Liver (tissue), 3 donors: ENCODE data around the gene HCAR2.
"Not testable (repeated sequence)": the region's sequence is repeated elsewhere in the genome, so short reads cannot be mapped to it uniquely, and the experiment has no call there.

Source experiments
- CTCF ChIP-seq: fragments of 150-350 bp; IDR thresholded peaks from 2 replicates; pipeline ENCODE4 v1.5.1; 2017; ENCODE audit warnings: improper control_type of control experiment, low read depth, low read length; ENCODE audit not compliant: missing input control
- FOXA1 ChIP-seq: IDR thresholded peaks from 2 replicates; pipeline ENCODE4 v1.6.1; 2016; ENCODE audit warnings: antibody characterized with exemption
- GABPA ChIP-seq, 2 donors: IDR thresholded peaks in 1 of 2; conservative IDR thresholded peaks in 1 of 2; 2 replicates each; pipeline ENCODE4 v1.6.1; 2016; ENCODE audit warnings: antibody characterized with exemption in 2 of 2, mild to moderate bottlenecking in 1 of 2, moderate library complexity in 1 of 2
- RAD21 ChIP-seq, 2 donors: IDR thresholded peaks; 2 replicates each; pipeline ENCODE4 v1.6.1; 2016; ENCODE audit warnings: antibody characterized with exemption in 2 of 2, mild to moderate bottlenecking in 2 of 2
- SP1 ChIP-seq: IDR thresholded peaks from 2 replicates; pipeline ENCODE4 v1.6.1; 2018; ENCODE audit warnings: antibody characterized with exemption, mild to moderate bottlenecking
- TAF1 ChIP-seq: conservative IDR thresholded peaks from 2 replicates; pipeline ENCODE4 v1.6.1; 2016; ENCODE audit warnings: antibody characterized with exemption, mild to moderate bottlenecking
- TF ChIP-seq, protein P1 (sequence below): IDR thresholded peaks from 2 replicates; pipeline ENCODE4 v1.6.1; 2016; ENCODE audit warnings: antibody characterized with exemption, mild to moderate bottlenecking
- donor health status: healthy.
- donor health status: healthy.

GRCh38 chr12:122700038-122700710, 3.0 kb downstream of the HCAR2 start:
- TF ChIP-seq CTCF; FOXA1; RAD21 (IDR thresholded peaks at IDR 0.05); SP1; GABPA (IDR thresholded peaks at IDR 0.05 in 1 of 2, conservative IDR thresholded peaks at IDR 0.05 in 1 of 2); TAF1: not testable (repeated sequence)
- TF ChIP-seq, protein P1, sequence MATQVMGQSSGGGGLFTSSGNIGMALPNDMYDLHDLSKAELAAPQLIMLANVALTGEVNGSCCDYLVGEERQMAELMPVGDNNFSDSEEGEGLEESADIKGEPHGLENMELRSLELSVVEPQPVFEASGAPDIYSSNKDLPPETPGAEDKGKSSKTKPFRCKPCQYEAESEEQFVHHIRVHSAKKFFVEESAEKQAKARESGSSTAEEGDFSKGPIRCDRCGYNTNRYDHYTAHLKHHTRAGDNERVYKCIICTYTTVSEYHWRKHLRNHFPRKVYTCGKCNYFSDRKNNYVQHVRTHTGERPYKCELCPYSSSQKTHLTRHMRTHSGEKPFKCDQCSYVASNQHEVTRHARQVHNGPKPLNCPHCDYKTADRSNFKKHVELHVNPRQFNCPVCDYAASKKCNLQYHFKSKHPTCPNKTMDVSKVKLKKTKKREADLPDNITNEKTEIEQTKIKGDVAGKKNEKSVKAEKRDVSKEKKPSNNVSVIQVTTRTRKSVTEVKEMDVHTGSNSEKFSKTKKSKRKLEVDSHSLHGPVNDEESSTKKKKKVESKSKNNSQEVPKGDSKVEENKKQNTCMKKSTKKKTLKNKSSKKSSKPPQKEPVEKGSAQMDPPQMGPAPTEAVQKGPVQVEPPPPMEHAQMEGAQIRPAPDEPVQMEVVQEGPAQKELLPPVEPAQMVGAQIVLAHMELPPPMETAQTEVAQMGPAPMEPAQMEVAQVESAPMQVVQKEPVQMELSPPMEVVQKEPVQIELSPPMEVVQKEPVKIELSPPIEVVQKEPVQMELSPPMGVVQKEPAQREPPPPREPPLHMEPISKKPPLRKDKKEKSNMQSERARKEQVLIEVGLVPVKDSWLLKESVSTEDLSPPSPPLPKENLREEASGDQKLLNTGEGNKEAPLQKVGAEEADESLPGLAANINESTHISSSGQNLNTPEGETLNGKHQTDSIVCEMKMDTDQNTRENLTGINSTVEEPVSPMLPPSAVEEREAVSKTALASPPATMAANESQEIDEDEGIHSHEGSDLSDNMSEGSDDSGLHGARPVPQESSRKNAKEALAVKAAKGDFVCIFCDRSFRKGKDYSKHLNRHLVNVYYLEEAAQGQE, result not testable (repeated sequence)
